GM19397 (cell line): ENCODE measurements around the gene RUFY3.
"Not testable (repeated sequence)": the region's sequence is repeated elsewhere in the genome, so short reads cannot be mapped to it uniquely, and the experiment has no call there.

Experiments
- ATAC-seq: cut with Tn5 transposase; IDR thresholded peaks from one replicate; pipeline ENCODE4 v1.9.1; 2021; ENCODE audit warnings: mild to moderate bottlenecking, moderate library complexity; ENCODE audit not compliant: unreplicated experiment

The RUFY3 gene

DNA sequence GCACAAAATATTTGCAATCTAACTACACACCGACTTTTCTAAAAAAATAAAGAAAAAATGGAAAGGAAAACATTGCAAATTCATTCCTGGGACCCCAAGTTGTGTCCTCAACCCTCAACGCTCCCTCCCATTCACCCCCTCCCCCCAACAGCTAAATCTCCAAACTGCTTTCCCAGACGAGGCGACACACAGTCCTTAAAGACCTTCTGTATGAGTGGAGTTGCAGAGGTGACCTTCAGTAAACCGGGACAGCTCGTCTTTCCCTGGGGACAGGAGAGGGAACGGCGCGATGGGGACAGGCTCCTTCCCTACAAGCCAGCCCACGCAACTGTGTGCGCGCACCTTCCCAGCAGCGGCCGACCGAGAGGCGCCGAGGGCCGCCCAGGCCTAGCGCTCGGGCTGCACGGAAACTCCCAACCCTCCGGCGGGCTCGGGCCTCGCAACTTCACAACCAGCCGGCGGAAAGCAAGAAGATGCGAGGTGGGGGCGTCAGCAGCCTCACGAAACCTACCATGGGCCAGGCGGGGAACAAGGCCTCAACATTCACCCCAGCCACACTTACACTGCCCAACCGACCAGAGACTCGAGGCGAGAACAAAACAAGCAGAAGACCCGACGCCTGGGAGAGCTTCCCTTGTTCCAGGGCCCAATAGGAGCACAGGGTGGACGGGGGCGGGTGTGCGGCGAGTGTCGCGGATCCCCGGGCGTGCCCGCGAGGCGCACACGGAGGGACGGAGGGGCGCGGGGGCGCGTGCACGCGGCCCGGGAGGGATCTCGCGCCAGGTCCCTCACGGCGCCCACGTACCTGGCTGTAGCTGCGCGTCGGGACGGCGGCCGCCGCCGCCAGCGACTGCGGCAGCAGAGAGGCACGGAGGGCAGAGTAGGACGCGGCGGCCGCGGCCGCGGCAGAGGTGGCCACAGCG is 117.2 kb downstream of the RUFY3 start:
- ATAC-seq = peak; percentile 60

- peak; percentile 78 for ATAC-seq
Measured at GRCh38 chr4:70839589-70840093, 117.9 kb downstream of the RUFY3 start, which contains the start of gene GRSF1. Gene GRSF1, minus strand, starts transcription at chr4:70839890. Its CDS starts 63 bp downstream, at chr4:70839827.

GRCh38 chr4:70840137-70840536 is 118.4 kb downstream of the RUFY3 start:
- not testable (repeated sequence) for ATAC-seq

DNA sequence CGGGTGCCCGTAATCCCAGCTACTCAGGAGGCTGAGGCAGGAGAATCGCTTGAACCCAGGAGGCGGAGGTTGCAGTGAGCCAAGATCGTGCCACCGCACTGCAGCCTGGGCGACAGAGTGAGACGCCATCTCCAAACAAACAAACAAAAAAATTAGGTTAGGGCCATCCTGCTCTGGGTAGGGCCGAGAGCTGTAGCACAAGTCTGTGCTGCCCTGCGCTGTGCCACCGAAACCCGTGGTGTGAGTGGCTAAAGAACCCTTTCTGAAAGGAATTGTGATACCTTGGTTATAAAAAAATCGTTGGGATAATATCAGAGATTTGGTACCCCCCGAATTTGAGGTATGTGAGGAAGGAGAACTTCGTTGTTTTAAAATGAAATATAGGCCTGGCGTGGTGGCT is 118.9 kb downstream of the RUFY3 start:
- not testable (repeated sequence) for ATAC-seq

DNA sequence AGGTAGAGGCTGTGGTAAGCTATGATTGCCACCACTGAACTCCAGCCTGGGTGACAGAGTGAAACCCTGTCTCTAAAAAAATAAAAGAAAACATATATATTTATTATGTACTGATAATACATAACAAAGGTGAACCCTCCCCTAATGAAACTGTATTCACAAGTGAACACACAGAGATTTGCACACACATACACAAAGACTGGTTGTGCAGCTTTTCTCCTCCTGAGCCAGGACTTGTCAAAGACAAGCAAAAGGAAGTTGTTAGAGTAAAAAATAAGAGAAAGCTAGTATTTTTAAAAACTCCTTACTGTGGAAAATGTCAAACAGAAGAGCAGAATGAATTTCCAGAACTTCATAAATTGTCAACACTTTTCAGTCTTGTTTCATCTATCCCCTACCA is 119.4 kb downstream of the RUFY3 start:
- ATAC-seq = no peak

DNA sequence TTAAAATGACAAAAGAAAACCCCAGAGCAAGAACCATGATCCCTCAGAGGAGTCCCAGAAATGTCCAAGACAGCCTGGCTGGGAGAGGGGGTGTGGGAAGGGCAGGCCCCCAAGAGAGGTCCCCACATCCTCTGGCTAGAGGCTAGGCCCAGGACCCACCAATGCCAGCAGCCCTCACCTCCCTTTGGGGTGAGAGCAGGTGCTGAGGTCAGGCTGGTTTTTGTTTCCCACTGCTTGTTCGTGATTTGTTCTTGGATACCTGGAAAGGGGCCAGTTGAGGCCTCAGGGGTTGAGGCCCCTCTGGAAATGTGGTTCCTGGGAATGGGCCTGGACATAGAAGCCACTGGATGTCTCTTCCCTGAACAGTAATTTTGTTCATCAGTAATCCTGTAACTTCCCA is 120.2 kb downstream of the RUFY3 start:
- no peak for ATAC-seq

DNA sequence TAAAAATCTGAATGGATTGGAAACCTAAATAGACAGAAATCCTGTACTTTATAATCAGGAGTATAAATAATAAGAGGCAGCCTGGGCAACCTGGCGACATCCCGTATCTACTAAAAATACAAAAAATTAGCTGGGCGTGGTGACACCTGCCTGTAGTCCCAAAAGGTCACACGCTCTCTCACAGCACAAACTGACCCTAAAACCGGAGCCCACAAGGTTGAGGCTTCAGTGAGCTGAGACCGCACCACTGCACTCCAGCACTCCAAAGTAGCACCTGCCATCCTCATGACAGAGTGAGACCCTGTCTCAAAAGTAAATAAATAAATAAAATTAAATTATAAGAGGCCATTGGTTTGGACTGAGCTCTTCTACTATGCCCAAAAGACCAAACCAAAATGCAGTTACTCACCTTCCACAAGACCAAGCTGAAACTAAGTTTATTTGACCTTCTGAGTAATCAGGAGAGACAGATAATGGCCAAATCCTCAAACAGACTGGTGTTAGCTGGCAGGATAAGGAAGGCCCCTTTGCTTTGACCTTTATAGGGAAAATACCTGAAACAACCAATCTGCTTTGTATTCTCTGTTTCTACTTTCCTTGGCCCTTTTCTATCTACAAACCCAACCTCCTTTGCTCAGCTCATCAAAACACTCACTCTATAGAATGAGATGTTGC is 121.1 kb downstream of the RUFY3 start:
- no peak for ATAC-seq

DNA sequence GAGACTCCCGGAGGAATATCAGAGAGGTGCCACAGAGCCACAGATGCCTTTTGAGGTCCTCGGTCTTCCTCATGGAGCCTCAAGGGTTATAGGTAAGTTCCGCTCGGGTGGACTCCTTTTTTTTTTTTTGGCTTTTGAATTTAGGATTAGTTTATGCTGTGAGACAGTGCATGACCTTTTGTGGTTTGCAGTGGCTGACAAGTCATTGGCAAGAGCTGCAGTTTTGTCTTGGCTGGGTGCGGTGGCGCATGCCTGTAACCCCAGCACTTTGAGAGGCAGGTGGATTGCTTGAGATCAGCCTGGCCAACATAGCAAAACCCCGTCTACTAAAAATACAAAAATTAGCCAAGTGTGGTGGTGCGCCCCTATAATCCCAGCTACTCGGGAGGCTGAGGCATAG is 122.4 kb downstream of the RUFY3 start:
- no peak for ATAC-seq

DNA sequence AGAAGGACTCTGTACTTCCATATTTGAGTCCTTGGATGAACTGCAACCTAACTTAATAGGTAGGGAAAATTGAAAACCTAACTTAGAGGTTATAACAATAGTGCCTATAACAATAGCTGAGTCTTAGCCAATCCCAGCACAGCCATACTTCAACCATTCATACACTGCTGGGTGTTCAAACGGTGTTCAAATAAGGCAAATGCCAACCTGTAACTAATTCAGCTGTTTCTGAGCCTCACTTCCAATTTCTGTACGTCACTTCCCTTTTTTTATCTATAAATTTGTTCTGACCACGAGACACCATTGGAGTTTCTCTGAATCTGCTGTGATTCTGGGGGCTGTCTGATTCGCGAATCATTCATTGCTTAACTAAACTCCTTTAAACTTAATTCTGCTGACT is 127.5 kb downstream of the RUFY3 start:
- no peak for ATAC-seq

GRCh38 chr4:70855464-70855863 is 133.7 kb downstream of the RUFY3 start:
- ATAC-seq = no peak
